ACHN (cell line): ENCODE data around the gene ADAM10.

Source experiments
- DNase-seq: peaks from one replicate; pipeline ENCODE4 v3.0.0-alpha.2; 2015
- in situ Hi-C: cut with HindIII; loops from 2 replicates; pipeline ENCODE4 v1.10.0; 2017; ENCODE audit warnings: low sequenced_read_pairs, low pct_ligation_motif_present, low pct_unique_long_range_greater_than_20kb

ADAM10 gene

DNA sequence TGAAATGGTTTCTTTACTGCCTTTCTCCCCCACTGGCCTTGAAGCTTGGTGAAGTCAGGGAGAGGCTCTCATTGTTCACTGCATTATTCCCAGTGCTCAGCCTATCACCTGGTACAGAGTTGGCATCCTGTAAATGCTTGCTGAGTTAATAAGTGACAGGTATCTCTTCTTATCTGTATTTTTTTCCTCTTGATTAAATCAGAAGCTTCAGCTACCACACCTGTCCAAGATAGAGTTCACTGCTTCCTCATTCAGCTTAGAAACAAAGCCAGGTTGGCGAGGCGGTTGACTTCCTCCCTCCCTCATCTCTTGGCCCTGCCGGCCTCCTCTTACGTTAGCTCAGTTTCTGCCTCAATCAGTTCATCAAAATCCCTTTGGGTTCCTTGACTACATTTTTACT, 174.9 kb downstream of the ADAM10 start:
- in situ Hi-C loops = no loop called here
- DNase-seq = no peak

DNA sequence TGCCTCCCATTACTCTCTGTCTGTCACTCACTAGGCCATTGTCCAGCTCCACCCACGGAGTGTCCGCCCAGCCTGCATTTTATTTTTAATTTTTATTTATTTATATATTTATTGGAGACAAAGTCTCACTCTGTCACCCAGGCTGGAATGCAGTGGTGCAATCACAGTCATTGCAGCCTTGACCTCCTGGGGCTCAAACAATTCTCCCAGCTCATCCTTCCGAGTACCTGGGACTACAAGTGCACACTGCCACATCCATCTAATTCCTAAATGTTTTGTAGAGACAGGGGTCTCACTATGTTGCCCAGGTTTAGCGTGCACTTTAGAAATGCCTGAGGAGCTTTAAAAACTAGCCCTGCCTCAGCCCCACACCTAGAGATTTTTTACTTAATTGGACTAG, 176.2 kb downstream of the ADAM10 start:
- DNase-seq = no peak
- in situ Hi-C loops = no loop called here

DNA sequence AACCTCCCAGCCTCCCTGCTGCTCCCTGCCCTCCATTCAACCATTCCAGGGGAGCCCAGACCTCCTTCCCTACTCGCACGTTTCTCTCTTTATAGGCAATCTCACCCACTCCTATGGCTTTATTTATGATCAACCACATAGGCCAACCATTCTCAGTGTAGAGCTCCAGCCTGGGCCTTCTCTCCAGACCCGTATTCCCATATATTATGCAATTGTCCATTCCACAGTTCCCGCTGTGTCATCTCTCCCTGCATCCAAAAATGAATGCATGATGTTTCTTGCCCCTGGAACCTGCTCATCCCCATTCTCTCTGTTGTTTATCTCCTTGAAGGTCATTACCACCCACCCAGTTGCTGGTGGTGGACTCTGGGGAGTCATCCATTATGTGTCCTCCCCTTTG, 177.0 kb downstream of the ADAM10 start:
- in situ Hi-C loops = no loop called here
- no peak for DNase-seq

DNA sequence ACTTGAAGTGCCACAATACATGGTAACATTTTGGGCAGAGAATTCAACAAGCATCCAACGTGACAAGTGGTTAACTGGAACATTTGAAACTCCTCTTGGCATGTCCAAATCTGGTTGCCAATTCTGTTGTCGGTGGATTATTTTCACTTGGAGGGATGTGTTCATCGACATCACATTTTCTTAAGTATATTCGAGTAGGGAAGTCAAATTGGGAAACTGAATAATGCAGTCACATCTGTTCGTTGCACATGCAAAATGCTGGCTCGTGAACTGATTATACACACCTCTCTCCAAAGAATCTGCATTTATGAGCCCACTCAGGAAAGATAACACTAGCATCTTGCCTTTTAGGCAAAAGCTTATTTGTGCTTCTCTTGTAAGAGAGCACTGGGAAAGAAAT, 178.0 kb downstream of the ADAM10 start:
- in situ Hi-C loops = no loop called here
- DNase-seq = no peak

DNA sequence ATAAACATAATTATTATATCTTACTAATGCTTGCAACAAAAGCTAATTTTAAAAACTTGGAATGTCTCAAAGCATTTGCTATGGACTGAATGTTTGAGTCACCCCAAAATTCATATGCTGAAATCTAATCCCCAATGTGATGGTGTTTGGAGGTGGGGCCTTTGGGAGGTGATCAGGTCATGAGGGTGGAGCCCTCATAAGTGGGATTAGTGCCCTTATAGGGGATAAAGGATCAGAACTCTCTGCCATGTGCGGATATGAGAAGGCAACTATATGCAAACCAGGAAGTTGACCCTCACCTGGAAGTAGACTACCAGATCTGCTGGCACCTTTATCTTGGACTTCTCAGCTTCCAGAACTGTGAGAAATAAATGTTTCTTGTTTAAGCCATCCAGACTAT, 180.1 kb downstream of the ADAM10 start:
- DNase-seq = no peak
- in situ Hi-C loops = no loop called here

DNA sequence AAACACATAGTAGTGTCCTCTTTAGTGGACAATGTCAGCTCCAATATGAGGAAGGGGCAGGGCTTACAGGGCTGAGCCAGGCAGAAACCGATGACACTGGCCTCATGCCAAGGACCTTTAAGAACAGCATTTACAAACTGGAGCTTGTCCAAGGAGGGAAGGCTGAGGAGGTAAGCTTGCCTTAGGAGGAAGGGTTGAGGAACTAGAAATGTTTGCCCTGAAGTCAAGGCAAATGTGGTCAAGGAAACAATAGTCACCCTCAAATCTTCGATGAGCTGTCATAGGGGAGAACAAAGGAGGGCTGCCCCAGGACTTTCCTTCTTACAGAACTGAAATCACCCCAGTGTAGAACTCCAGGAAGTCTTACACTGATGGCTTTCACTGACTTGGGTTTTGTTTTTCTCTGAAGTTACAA, 181.3 kb downstream of the ADAM10 start:
- in situ Hi-C loops = no loop called here
- DNase-seq = no peak

DNA sequence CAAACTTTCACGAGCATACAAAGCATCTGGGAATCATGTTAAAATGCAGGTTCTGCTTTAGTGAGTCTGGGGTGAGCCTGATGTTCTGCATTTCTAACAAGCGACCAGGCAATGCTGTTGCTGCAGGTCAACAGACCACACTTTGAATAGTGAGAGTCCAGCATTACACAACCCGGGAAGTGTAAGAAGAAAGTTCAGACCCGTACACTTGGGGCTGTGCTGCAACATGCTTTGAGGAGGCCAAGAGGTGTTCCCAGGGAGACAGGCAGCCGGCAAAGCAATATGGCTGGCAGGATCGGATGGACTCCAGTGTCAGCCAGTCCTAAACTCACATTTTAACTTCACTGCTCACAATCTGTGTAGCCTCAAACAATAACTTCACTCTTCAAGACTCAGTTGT, 183.5 kb downstream of the ADAM10 start:
- DNase-seq = no peak
- in situ Hi-C loops = no loop called here

DNA sequence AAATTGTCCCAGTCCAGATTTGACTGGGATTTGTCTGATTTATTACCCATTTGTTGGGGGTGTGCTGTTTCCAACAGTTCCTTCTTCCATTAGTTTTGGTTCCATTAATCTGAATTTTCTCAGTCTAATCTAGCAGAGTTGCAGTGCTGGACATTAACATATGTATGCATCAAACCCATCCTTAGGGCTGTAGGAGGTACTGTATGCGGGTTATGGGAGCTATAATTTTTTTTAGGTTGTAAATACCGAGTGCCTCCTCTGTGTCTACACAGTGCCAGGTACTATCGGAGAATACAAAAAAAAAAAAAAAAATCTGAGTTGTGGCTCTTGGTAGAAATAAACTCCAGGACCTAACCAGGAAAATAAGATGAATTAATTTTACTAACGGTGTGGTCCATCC, 183.9 kb downstream of the ADAM10 start:
- no peak for DNase-seq
- in situ Hi-C loops = no loop called here

DNA sequence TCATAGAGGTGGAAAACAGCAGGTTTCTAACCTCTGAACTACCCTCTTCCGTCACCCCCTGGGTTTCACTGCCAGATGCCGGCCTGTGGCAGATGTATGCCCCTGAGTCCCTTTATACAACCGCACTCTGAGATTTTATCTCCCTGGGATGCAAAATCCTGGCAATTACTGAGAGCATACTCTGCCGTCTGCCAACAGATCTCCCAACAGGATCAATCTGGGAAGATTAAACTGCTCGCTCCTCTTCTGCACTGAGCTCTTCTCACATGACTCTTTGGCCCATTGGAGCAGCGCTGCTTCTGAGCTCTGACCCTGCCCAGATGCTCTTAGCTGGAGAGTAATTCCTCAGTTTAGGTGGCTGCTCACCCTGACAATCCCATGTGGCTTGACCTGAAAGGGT, 184.5 kb downstream of the ADAM10 start:
- DNase-seq = no peak

DNA sequence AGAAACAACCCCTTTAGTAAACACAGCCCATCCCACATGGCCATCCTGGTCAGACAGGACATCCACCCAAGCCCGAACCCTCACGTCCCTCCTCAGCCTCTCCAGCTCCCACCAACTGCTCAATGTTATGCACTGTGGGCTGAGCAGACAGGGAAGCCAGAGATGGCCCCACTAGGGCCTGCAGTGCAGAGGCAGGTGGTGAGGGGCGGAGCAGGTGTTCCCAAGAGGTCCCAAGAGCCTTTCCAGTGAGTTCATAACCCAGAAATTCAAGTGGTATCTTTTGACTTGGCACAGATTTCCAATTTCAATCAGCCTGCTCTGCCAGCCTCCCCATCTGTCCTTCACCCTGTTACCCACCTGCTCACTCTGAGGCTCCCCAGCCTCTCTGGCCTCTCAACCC, 187.4 kb downstream of the ADAM10 start:
- DNase-seq = no peak
- in situ Hi-C loops = no loop called here

More for the DNA sequence above, 184.5 kb downstream of the ADAM10 start:
- in situ Hi-C loops = no loop called here

DNA sequence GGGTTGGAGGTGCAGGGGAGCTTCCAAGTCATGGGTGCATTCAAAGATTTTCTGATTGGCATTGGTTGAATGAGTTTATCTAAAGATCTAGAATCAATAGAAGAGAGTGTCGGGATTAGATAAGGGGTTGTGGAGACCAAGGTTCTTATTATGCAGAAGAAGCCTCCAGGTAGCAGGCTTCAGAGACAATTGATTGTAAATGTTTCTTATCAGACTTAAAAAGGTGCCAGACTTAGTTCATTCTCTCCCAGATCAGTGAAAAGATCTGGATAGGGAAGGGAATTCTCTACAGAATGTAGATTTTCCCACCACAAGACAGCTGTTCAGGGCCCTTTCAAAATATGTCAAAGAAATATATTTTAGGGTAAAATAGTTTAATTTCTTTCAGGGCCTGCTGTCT, 188.2 kb downstream of the ADAM10 start:
- DNase-seq = no peak
- in situ Hi-C loops = no loop called here

DNA sequence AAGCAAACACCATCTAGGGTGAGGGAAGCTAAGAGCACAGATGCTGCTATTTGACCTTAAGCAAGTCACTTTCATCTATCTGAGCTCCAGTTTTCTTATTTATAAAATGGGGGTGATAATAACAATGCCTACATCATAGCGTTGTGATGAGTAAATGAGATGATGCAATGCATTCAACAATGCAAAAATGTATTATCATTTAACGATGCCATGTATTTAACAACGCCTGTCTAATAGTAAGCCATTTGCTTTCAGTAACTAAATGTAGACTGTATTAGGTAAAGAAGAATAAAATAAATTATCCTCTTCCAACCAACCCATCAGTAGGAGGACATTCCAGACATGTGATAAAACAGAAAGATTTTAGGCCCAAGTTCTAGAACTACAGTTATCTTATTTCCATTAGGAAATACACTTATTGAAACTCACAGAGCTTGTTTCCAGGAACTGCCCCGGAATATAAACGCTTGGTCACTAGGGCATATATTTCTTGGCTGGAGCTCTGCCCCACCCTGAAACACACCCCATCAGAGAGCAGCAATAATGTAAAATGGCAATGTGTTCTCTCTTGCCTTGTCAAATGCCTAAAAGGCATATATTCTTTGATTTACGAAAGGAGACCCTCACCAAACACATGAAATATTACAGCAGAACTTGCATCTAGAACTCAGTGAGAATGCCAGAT, 189.5 kb downstream of the ADAM10 start:
- in situ Hi-C loops = no loop called here
- DNase-seq = no peak

DNA sequence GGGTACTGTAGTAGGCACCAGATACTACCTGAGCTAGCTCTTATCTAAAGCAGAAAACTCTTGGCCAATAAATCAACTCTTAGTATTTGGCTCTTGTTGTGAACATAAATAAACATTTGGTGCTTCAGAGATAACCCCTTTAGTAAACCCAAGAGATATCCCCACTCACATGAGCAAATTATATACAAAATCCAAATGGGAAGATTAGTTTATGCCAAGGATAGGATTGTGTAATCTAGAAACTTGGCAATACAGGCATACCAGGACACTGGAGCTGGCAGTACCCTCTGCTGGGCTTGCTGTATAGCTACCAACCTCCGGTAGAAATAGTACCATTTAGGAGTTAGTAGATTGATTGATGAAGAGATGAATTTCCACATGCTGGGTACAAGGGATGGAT, 190.7 kb downstream of the ADAM10 start:
- no peak for DNase-seq
- in situ Hi-C loops = no loop called here

DNA sequence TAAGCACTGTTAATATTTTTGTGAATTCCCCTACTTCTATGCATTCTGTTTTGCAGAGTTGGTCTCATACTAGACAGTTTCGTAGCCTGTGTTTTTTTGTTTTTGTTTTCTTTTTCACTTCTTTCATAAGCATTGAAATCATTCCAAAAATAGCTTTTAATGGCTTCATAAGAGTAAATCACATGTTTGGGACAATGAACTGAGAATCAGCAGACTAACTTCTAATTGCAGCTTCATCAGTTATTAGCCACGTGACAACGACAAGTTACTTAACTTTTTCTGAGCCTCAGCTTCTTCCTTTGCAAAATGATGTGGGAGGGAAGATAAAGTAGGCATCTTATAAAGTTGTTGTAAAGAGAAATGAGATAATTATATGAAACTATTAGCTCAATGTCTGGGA, 193.0 kb downstream of the ADAM10 start:
- DNase-seq = no peak
- in situ Hi-C loops = no loop called here

DNA sequence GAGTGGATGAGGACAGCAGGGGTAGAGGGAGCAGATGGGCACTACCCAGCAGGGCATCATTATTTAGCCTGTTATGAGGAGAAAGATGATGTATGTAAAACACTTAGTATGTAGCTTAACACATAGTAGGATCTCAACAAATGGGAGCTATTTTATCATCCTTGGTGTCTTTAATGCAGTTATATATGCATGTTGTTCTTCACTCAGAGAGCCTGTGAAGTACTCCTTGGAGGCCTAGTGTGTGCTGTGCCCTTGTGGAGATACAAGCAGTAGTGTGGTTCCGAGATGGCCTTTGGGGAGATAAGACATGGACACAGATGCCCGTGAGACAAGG, 193.5 kb downstream of the ADAM10 start:
- in situ Hi-C loops = no loop called here
- DNase-seq = no peak

DNA sequence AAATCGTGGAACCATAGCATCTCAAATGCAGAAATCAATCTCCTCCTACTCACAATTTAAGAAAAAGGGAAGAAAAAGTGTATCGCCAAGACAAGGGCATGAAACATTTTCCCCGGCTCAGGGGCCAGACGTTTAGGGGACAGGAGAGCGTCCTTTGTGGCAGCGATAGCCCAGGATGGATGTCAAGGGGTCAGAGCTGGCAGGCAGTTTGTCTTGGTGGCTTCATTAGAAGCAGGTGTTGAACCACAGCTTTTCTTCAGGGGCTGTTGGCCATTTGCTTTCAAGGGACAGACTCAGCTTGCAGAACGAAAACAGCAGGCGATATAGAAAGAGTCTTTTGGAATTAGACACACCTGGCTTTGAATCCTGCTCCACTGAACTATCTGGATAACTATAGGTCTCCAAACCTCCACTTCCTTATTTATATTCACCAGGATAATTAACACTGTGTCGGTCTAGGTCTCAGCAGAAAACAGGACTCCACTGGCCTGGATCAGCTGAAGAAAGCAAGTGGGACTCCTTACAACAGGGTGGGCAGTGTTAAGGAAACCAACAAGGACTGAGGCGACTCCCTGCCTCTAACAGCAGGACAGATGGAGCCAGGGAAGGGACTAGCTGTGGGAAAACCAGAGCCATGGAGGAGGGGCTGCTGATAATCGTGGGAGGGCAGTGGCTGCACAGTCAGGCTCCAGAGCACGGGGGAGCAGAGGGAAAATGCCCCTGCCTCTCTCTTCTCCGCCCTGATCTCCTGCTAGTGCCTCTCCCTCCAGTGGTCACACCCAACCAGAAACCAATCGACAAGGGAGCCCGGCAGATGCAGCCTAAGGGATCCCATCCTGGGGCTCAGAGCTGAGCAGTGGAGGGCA, 194.1 kb downstream of the ADAM10 start:
- no peak for DNase-seq
- in situ Hi-C loops = no loop called here

DNA sequence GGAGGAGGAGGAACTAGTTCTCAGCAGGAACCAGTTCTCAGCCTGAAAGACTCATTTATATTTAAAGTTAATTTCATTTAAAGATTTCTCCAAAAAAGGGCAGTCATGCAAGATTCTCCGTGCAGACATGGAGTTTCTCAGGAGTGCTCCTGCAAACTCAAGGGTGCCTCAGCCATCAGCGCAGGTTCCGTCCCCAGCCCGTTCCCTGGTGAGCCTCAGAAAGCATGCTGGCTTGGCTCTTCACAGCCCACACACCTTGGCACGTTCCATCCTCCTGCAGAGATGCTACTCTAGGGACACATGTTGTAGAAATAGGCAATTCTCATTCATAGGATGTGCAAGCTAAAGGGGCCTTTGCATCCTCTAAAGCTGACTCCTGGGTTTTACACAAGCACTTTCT, 194.7 kb downstream of the ADAM10 start:
- in situ Hi-C loops = no loop called here
- no peak for DNase-seq

DNA sequence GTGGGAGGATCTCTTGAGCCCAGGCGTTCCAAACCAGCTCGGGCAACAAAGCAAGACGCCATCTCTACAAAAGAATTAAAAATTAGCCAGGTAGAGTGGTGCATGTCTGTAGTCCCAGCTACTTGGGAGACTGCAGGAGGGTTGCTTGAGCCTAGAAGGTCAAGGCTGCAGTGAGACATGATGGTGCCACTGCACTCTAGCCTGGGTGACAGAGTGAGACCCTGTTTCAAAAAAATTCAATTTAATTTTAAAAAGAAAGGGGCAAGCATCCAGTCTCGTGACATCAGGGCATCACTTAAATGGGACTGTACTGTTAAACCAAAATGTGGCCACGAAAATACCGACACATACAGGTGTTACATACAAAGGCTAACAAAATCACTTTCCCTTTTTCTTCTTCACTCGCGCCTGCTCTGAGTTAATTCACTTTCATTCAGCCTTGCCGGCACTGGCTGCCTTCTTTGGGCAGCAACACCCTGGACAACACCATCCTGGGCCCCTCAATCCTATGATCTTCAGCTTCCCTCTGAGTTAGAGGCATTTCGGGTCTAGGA, 196.1 kb downstream of the ADAM10 start:
- DNase-seq = no peak
- in situ Hi-C loops = no loop called here

DNA sequence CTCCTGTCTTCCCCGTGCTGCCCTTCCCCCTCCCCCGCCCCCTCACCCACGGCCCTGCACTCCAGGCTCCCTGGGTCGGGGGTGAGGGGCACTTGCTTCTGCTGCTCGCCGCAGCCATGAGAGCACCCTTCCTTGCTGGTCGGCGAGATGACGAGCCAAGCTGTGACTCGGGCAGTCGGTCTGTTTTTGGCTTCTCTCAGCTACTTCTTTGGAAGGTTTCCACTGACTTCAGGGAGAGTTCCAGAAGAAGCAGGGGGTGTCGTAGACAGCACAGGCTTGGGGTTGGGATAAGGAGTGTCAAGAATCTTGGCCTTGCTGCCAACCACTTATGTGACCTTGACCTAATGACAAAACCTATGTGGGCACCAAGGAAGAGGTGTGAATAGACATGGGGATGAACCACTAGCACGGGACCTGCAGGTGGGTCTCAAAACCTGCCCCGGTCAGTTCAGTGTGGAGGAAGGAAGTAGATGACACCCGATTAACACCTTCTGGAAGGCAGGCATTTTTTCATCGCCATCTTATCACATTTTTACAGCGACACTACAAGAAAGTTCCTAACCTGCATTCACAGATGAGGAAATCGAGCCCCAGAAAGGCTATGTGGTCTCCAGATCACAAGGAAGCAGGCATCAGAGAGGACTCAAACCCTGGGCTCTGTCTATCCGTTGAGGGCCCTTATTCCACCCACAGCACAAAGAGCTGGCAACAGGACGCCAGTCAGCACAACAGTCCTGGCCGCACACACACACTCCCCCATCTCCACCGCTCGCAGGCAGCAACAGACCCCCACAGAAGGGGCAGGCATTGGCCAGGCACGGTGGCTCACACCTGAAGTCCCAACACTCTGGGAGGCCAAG, 196.8 kb downstream of the ADAM10 start:
- in situ Hi-C loops = no loop called here
- no peak for DNase-seq
